ENCODE data around the gene CRACDL.

The CRACDL gene

GRCh38 chr2:98850074-98850473 lies 86.0 kb downstream of the CRACDL start:
- TF ChIP-seq CTCF (IDR thresholded peaks at IDR 0.05; ENCODE audit: low read depth, low read length) = no peak
- no peak overlapping the region for H3K4me3 ChIP-seq (ENCODE audit: low read depth, low read length)

GRCh38 chr2:98849113-98849512 lies 86.9 kb downstream of the CRACDL start:
- no peak overlapping the region for H3K4me3 ChIP-seq (ENCODE audit: low read depth, low read length)
- TF ChIP-seq CTCF (IDR thresholded peaks at IDR 0.05; ENCODE audit: low read depth, low read length) = no peak

GRCh38 chr2:98847853-98848252 lies 88.2 kb downstream of the CRACDL start:
- TF ChIP-seq CTCF (IDR thresholded peaks at IDR 0.05; ENCODE audit: low read depth, low read length) = no peak
- H3K4me3 ChIP-seq (ENCODE audit: low read depth, low read length) = no peak overlapping the region

- no peak overlapping the region for H3K4me3 ChIP-seq (ENCODE audit: low read depth, low read length)
- no peak for TF ChIP-seq CTCF (IDR thresholded peaks at IDR 0.05; ENCODE audit: low read depth, low read length)
Measured at GRCh38 chr2:98846041-98846440, 90.0 kb downstream of the CRACDL start.

GRCh38 chr2:98842136-98842535 lies 93.9 kb downstream of the CRACDL start:
- no peak overlapping the region for H3K4me3 ChIP-seq (ENCODE audit: low read depth, low read length)
- TF ChIP-seq CTCF (IDR thresholded peaks at IDR 0.05; ENCODE audit: low read depth, low read length) = no peak

- no peak for TF ChIP-seq CTCF (IDR thresholded peaks at IDR 0.05; ENCODE audit: low read depth, low read length)
- H3K4me3 ChIP-seq (ENCODE audit: low read depth, low read length) = no peak overlapping the region
Measured at GRCh38 chr2:98839292-98839691, 96.7 kb downstream of the CRACDL start.

- H3K4me3 ChIP-seq (ENCODE audit: low read depth, low read length) = no peak overlapping the region
- TF ChIP-seq CTCF (IDR thresholded peaks at IDR 0.05; ENCODE audit: low read depth, low read length) = no peak
Measured at GRCh38 chr2:98835831-98836385, 100.1 kb downstream of the CRACDL start.
